Jurkat, Clone E6-1 (cell line): Measurements from ENCODE around the gene IFT22.
"Not testable (repeated sequence)": the region's sequence is repeated elsewhere in the genome, so short reads cannot be mapped to it uniquely, and the experiment has no call there.

ENCODE experiments used
- DNase-seq: peaks from one replicate; pipeline ENCODE4 v3.0.0-alpha.2; 2011; ENCODE audit warnings: low read depth, low spot score
- H3K4me3 ChIP-seq: 2 replicates; pipeline ENCODE4 v1.5.1; 2011; ENCODE audit warnings: mild to moderate bottlenecking, low read length, control low read depth, moderate library complexity

IFT22 gene

GRCh38 chr7:101287032-101287431, 34.6 kb downstream of the IFT22 start:
- no peak for DNase-seq
- H3K4me3 ChIP-seq, result no peak overlapping the region

DNA sequence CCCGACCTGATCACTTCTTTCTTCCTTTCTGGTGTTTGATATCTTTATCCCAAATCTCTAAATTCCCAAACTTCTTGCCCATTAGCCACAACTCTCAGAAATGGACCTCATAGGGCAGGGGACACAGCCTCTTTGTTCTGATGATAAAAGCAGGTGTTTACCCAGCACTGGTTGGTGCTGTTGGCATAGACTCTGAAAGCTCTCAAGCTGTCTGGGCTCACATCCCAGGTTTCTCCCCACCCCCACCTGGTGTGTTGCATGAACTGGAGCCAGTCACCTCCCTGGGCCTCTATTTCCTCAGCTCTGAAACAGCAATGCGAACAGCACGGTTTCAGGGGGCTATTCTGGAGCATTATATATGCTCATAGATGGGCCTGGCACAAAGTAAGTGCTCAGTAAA, 35.7 kb downstream of the IFT22 start:
- not testable (repeated sequence) for DNase-seq, H3K4me3 ChIP-seq

GRCh38 chr7:101285171-101285570, 36.4 kb downstream of the IFT22 start:
- DNase-seq, result no peak
- no peak overlapping the region for H3K4me3 ChIP-seq

- not testable (repeated sequence) for H3K4me3 ChIP-seq, DNase-seq
These were observed 40.7 kb downstream of the IFT22 start for GRCh38 chr7:101280912-101281311.

- no peak overlapping the region for H3K4me3 ChIP-seq
- DNase-seq, result no peak
These were observed 42.9 kb downstream of the IFT22 start for GRCh38 chr7:101278461-101279292.

DNA sequence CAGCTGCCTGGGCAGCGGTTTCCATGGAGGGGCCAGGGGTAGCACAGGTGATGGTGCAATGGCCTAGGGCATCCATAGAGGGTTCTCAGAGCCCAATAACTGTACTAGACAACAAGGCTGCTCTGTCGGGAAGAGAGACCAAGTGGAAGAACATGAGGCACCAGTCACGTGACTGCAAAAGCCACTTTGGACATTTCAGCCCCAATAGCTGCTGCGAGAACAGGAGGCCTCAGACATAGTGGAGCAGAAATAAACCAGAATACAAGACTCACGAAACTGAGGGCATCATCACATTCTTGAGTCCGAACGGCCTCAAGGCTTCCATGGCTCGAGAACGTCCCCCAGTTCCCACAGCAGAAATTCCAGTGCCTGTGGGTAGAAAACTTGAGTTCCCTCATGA, 44.5 kb downstream of the IFT22 start:
- H3K4me3 ChIP-seq, result no peak overlapping the region
- no peak for DNase-seq

GRCh38 chr7:101273206-101273605, 48.4 kb downstream of the IFT22 start:
- H3K4me3 ChIP-seq, result no peak overlapping the region

DNA sequence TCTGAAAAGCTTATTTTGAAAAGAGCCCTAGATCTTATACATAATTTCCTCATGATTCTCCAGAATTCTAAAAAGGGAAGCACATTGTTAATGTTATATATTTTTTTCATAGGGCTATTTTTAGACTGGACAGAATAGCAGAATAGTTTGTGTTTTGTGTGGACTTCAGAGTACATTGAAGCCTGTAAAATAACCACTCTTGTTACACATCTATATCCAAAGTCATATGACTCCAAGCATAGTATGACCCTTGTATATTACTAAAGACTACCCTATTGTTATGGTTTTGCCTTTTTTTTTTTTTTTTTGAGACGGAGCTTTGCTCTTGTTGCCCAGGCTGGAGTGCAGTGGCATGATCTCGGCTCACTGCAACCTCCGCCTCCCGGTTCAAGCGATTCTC, 50.6 kb downstream of the IFT22 start:
- no peak for DNase-seq
- H3K4me3 ChIP-seq, result no peak overlapping the region

More at GRCh38 chr7:101273206-101273605, 48.4 kb downstream of the IFT22 start:
- DNase-seq, result no peak

DNA sequence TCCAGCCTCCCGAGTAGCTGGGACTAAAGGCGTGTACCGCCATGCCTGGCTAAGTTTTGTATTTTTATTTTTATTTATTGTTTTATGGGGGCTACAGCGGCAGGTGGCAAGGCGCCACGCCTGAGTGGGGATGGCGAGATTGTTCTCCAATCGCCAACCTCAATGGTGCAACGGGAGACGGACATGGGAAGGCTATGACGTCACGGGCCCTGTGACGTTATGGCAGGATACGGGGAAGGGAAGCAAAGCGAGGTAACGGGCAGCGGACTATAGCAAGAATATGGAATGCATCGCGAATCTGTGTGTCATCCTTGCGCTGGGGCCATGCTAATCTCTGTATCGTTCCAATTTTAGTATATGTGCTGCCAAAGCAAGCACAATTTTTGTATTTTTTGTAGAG, 51.9 kb downstream of the IFT22 start:
- no peak for DNase-seq
- no peak overlapping the region for H3K4me3 ChIP-seq

DNA sequence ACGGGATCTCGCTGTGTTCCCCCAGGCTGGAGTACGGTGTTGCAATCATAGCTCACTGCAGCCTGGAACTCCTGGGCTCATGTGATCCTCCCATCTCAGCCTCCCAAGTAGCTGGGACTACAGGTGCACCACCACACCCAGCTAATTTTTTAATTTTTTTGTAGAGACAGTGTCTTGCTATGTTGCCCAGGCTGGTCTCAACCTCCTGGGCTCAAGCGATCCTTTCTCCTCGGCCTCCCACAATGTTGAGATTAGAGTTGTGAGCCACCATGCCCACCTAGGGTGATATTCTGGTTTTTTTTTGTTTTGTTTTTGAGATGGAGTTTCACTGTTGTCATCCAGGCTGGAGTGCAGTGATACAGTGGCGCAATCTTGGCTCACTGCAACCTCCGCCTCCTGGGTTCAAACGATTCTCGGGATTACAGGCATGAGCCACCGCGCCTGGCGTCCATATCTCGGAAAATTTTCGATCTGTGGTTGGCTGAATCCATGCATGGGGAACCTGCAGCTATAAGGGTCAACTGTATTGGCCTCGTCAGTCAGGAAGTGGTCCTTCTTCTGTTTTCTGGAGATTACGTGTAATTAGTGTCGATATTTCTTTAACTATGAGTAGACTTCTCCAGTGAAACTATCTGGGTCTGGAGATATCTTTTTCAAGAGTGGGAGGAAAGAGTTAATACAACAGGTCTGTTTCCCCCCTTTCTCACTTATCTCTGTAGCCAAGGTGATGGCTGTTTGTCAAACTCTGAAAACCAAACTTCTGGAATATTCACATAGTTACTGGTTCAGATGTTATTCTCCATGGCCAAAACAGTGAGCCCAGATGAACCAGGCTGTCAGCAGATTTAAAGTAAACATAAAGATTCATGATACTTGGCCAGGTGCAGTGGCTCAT, 55.7 kb downstream of the IFT22 start:
- DNase-seq, result no peak

GRCh38 chr7:101264102-101264706, 57.4 kb downstream of the IFT22 start:
- DNase-seq, H3K4me3 ChIP-seq: not testable (repeated sequence)

More for the DNA sequence above, 55.7 kb downstream of the IFT22 start:
- H3K4me3 ChIP-seq, result no peak overlapping the region
